ENCODE results near the gene MYBPC1.

Gene MYBPC1

GRCh38 chr12:101607894-101608293, 13.1 kb downstream of the MYBPC1 start:
- ATAC-seq (ENCODE audit: low read depth) (no peak), DNase-seq (ENCODE audit: low spot score) (no peak)
- Histone ChIP-seq H3K4me3 (ENCODE audit: severe bottlenecking) (no peak overlapping the region), H3K9me3 (ENCODE audit: severe bottlenecking) (no peaks in the 10 kb centered on the region), H3K4me1 (ENCODE audit: insufficient read depth, poor library complexity, severe bottlenecking) (peaks cover 4% of the 10 kb centered on the region), H3K27ac (ENCODE audit: poor library complexity, severe bottlenecking) (no peak overlapping the region), H3K27me3 (ENCODE audit: insufficient read depth, poor library complexity, severe bottlenecking) (peaks cover 8% of the 10 kb centered on the region), H3K36me3 (ENCODE audit: low read depth) (no peaks in the 10 kb centered on the region)
- no peak for TF ChIP-seq CTCF (IDR thresholded peaks at IDR 0.05; ENCODE audit: poor library complexity, severe bottlenecking)

GRCh38 chr12:101608301-101609133, 13.7 kb downstream of the MYBPC1 start:
- Histone ChIP-seq H3K4me1 (ENCODE audit: insufficient read depth, poor library complexity, severe bottlenecking) (peaks cover 4% of the 10 kb centered on the region), H3K27ac (ENCODE audit: poor library complexity, severe bottlenecking) (no peak overlapping the region), H3K36me3 (ENCODE audit: low read depth) (no peaks in the 10 kb centered on the region), H3K4me3 (ENCODE audit: severe bottlenecking) (no peak overlapping the region), H3K27me3 (ENCODE audit: insufficient read depth, poor library complexity, severe bottlenecking) (peaks cover 8% of the 10 kb centered on the region), H3K9me3 (ENCODE audit: severe bottlenecking) (no peaks in the 10 kb centered on the region)
- ATAC-seq (ENCODE audit: low read depth) (no peak), DNase-seq (ENCODE audit: low spot score) (no peak)
- no peak for TF ChIP-seq CTCF (IDR thresholded peaks at IDR 0.05; ENCODE audit: poor library complexity, severe bottlenecking)

GRCh38 chr12:101609198-101609597, 14.4 kb downstream of the MYBPC1 start:
- Histone ChIP-seq H3K9me3 (ENCODE audit: severe bottlenecking) (no peaks in the 10 kb centered on the region), H3K27me3 (ENCODE audit: insufficient read depth, poor library complexity, severe bottlenecking) (peaks cover 8% of the 10 kb centered on the region), H3K27ac (ENCODE audit: poor library complexity, severe bottlenecking) (no peak overlapping the region), H3K4me1 (ENCODE audit: insufficient read depth, poor library complexity, severe bottlenecking) (peaks cover 2% of the 10 kb centered on the region), H3K4me3 (ENCODE audit: severe bottlenecking) (no peak overlapping the region), H3K36me3 (ENCODE audit: low read depth) (no peaks in the 10 kb centered on the region)
- no peak for DNase-seq (ENCODE audit: low spot score)
- no peak for ATAC-seq (ENCODE audit: low read depth)
- no peak for TF ChIP-seq CTCF (IDR thresholded peaks at IDR 0.05; ENCODE audit: poor library complexity, severe bottlenecking)

- Histone ChIP-seq H3K4me1 (ENCODE audit: insufficient read depth, poor library complexity, severe bottlenecking) (no peaks in the 10 kb centered on the region), H3K4me3 (ENCODE audit: severe bottlenecking) (no peak overlapping the region), H3K36me3 (ENCODE audit: low read depth) (no peaks in the 10 kb centered on the region), H3K9me3 (ENCODE audit: severe bottlenecking) (no peaks in the 10 kb centered on the region), H3K27me3 (ENCODE audit: insufficient read depth, poor library complexity, severe bottlenecking) (peaks cover 8% of the 10 kb centered on the region), H3K27ac (ENCODE audit: poor library complexity, severe bottlenecking) (no peak overlapping the region)
- ATAC-seq (ENCODE audit: low read depth) (no peak), DNase-seq (ENCODE audit: low spot score) (no peak)
- no peak for TF ChIP-seq CTCF (IDR thresholded peaks at IDR 0.05; ENCODE audit: poor library complexity, severe bottlenecking)
Observed at GRCh38 chr12:101612160-101612916, 17.6 kb downstream of the MYBPC1 start.

Measured in RWPE2 (cell line).